Mammary epithelial cell (primary cell): Measurements from ENCODE around the gene KRT71.

Experiments used
- CTCF ChIP-seq, 2 donors: IDR thresholded peaks in 1 of 2; conservative IDR thresholded peaks in 1 of 2; 2 replicates each; pipeline ENCODE4 v1.5.1; 2011 to 2012; ENCODE audit warnings: inconsistent platforms in 2 of 2, low read length in 2 of 2, mild to moderate bottlenecking in 2 of 2, control low read depth in 1 of 2, low read depth in 1 of 2; ENCODE audit not compliant: insufficient read depth in 1 of 2; ENCODE audit errors: extremely low read depth in 1 of 2
- EZH2 ChIP-seq: IDR thresholded peaks from 2 replicates; pipeline ENCODE4 v1.6.1; 2012; ENCODE audit warnings: low read length, inconsistent platforms, borderline replicate concordance

- TF ChIP-seq CTCF (conservative IDR thresholded peaks at IDR 0.05 in 1 of 2, IDR thresholded peaks at IDR 0.05 in 1 of 2; ENCODE audit: extremely low read depth in 1 of 2, insufficient read depth in 1 of 2, low read depth in 1 of 2, low read length in 2 of 2) (no peak), EZH2 (no peak)
These were observed 13.1 kb downstream of the KRT71 start for GRCh38 chr12:52539821-52540173.
